ENCODE data around the gene PEAK1. TPM values are rescaled to one million over a fixed set of nuclear protein-coding genes. Genes with fewer than 3 reads are reported as not detected.

PEAK1 gene
- total RNA-seq, 1 donor from 2014 or later: 10.2 TPM

- Histone ChIP-seq H3K36me3 (ENCODE audit: control insufficient read depth, insufficient read depth, low read length) (peaks cover 1% of the 10 kb centered on the region), H3K27me3 (ENCODE audit: control insufficient read depth, insufficient read depth, low read length) (no peaks in the 10 kb centered on the region), H3K4me3 (ENCODE audit: low read depth, low read length) (no peak overlapping the region)
- no peak for DNase-seq (ENCODE audit: low read depth)
- TF ChIP-seq, protein P1, sequence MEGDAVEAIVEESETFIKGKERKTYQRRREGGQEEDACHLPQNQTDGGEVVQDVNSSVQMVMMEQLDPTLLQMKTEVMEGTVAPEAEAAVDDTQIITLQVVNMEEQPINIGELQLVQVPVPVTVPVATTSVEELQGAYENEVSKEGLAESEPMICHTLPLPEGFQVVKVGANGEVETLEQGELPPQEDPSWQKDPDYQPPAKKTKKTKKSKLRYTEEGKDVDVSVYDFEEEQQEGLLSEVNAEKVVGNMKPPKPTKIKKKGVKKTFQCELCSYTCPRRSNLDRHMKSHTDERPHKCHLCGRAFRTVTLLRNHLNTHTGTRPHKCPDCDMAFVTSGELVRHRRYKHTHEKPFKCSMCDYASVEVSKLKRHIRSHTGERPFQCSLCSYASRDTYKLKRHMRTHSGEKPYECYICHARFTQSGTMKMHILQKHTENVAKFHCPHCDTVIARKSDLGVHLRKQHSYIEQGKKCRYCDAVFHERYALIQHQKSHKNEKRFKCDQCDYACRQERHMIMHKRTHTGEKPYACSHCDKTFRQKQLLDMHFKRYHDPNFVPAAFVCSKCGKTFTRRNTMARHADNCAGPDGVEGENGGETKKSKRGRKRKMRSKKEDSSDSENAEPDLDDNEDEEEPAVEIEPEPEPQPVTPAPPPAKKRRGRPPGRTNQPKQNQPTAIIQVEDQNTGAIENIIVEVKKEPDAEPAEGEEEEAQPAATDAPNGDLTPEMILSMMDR (IDR thresholded peaks at IDR 0.05; ENCODE audit: insufficient read depth, low read length, poor library complexity, severe bottlenecking): no peak
Observed at GRCh38 chr15:77135181-77135580, 284.7 kb downstream of the PEAK1 start.

GRCh38 chr15:77130315-77130930, 289.5 kb downstream of the PEAK1 start:
- no peaks in the 10 kb centered on the region for H3K27me3 ChIP-seq (ENCODE audit: control insufficient read depth, insufficient read depth, low read length)
- H3K4me3 ChIP-seq (ENCODE audit: low read depth, low read length): no peak overlapping the region
- TF ChIP-seq, protein P1 (IDR thresholded peaks at IDR 0.05; ENCODE audit: insufficient read depth, low read length, poor library complexity, severe bottlenecking): no peak
- DNase-seq (ENCODE audit: low read depth): no peak
- peaks cover 1% of the 10 kb centered on the region for H3K36me3 ChIP-seq (ENCODE audit: control insufficient read depth, insufficient read depth, low read length)

DNA sequence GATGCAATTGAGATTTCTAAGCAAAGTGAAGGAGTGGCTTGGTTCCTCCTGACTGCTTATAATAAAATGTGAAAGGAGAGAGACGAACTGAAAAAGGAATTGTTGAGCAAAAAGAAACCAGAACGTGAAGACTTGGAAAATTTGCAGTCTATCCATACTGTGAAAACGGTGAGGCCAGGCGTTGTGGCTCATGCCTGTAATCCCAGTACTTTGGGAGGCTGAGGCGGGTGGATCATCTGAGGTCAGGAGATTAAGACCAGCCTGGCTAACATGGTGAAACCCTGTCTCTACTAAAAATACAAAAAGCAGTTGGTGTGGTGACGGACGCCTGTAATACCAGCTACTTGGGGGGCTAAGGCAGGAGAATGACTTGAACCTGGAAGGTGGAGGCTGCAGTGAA, 292.3 kb downstream of the PEAK1 start:
- TF ChIP-seq, protein P1 (IDR thresholded peaks at IDR 0.05; ENCODE audit: insufficient read depth, low read length, poor library complexity, severe bottlenecking): no peak
- Histone ChIP-seq H3K27me3 (ENCODE audit: control insufficient read depth, insufficient read depth, low read length) (no peaks in the 10 kb centered on the region), H3K4me3 (ENCODE audit: low read depth, low read length) (no peak overlapping the region), H3K36me3 (ENCODE audit: control insufficient read depth, insufficient read depth, low read length) (no peaks in the 10 kb centered on the region)
- no peak for DNase-seq (ENCODE audit: low read depth)

DNA sequence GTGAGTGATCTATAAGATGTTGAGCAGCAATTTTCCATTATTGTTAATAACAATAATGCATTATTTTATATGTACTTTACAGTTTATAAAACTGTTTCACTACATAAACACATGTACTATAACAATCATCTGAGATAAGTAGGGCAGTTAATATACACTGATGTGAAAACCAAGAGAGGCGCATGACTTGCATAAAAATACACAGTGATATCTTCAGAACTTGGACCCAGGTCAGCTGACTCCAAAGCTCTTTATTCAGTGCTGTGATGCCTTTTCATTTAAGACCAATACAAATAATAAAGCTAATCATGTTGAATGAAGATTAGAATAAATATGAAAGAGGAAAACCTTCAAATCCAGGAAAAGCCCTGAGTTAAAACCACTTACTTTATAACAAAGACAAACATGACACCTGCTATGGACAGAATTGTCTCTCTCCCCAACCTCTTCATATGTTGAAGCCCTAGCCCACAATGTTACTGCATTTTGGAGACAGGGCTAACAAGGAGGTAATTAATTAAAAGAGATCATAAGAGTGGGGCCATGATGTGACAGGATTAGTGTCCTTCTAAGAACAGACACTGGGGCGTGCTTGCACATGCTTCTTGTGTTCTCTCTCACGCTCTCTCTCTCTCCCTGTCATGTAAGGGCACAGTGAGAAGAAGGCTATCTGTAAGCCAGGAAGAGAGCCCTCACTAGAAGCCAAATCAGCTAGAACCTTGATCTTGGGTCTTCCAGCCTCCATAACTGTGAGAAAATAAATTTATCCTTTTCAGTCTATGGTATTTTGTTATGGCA, 293.2 kb downstream of the PEAK1 start:
- no peaks in the 10 kb centered on the region for H3K27me3 ChIP-seq (ENCODE audit: control insufficient read depth, insufficient read depth, low read length)
- DNase-seq (ENCODE audit: low read depth): no peak
- TF ChIP-seq, protein P1 (IDR thresholded peaks at IDR 0.05; ENCODE audit: insufficient read depth, low read length, poor library complexity, severe bottlenecking): no peak
- no peak overlapping the region for H3K4me3 ChIP-seq (ENCODE audit: low read depth, low read length)
- H3K36me3 ChIP-seq (ENCODE audit: control insufficient read depth, insufficient read depth, low read length): no peaks in the 10 kb centered on the region

DNA sequence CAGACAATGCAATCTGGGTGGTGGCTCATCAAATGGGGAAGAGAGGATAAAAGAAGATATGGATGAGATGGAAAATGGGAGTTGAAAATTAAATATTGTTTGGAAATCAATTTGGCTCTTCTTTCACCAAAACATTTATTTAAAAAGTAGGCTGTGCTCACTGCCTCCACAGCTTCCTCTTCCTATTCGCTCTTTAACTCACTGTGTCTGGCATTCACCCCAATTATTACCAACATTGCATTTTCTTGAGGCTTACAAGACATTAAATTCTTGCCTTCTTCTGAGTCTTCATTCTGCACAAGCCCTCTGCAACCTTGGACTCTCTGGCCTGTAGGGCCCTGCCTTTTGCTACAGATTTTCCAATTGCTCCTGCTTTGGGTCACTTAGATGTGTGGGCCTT, 296.1 kb downstream of the PEAK1 start:
- Histone ChIP-seq H3K4me3 (ENCODE audit: low read depth, low read length) (no peak overlapping the region), H3K27me3 (ENCODE audit: control insufficient read depth, insufficient read depth, low read length) (no peaks in the 10 kb centered on the region), H3K36me3 (ENCODE audit: control insufficient read depth, insufficient read depth, low read length) (no peaks in the 10 kb centered on the region)
- TF ChIP-seq, protein P1 (IDR thresholded peaks at IDR 0.05; ENCODE audit: insufficient read depth, low read length, poor library complexity, severe bottlenecking): no peak
- no peak for DNase-seq (ENCODE audit: low read depth)

Data from kidney epithelial cell (primary cell).